ENCODE results near the gene JMJD1C. TPM values are rescaled to one million over a fixed set of nuclear protein-coding genes. Genes with fewer than 3 reads are reported as not detected.

The JMJD1C gene
- total RNA-seq, 1 experiment from 2014 or later: 91.9 TPM

DNA sequence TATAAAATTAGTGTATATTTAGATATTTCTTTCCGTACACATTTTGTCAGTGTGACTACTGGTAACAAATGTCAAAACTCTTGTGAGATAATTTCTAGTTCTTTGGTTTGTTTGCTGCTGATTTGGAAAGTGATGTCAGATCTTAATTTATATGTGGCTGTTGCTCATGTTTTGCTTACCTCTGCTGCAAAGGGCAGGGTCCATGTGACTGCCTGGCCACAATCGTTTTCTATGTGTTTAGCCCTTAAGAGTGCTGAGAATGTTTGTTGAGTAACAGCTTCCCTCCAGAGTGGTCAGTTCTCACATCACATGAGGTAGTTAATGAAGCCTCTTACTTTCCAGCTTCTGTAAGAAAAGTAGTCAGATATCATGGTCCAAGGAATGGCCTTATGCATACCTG, 328.5 kb downstream of the JMJD1C start:
- H3K27ac Mint-ChIP-seq (ENCODE audit: low read depth, unreplicated experiment): no peak overlapping the region
- no TSS peak for BruUV-seq (replicated peaks)
- POLR2A ChIA-PET: interaction anchor here (0.5 to 2.0 kb wide), 2 partner anchors 8 to 49 kb away, joined by 4 to 9 read pairs; no protein-coding TSS in a partner anchor
- H3K36me3 Mint-ChIP-seq (ENCODE audit: insufficient read depth, unreplicated experiment): peaks cover 21% of the 10 kb centered on the region
- H3K27me3 Mint-ChIP-seq (ENCODE audit: insufficient read depth, unreplicated experiment): no peaks in the 10 kb centered on the region
- H3K4me3 Mint-ChIP-seq (ENCODE audit: unreplicated experiment): no peak overlapping the region
- CTCF ChIA-PET: interaction anchor here (0.6 to 3.2 kb wide), 2 partner anchors 21 to 1300 kb away, joined by 3 to 14 read pairs; no protein-coding TSS in a partner anchor
- no peak for DNase-seq (ENCODE audit: unreplicated experiment)
- TF ChIP-seq CTCF (IDR thresholded peaks at IDR 0.05; ENCODE audit: unreplicated experiment): no peak
- H3K9me3 Mint-ChIP-seq (ENCODE audit: unreplicated experiment): no peaks in the 10 kb centered on the region
- intact Hi-C loops (cut with micrococcal nuclease): no loop called here
- H3K4me1 Mint-ChIP-seq (ENCODE audit: insufficient read depth, unreplicated experiment): peaks cover 6% of the 10 kb centered on the region

GRCh38 chr10:63133821-63134557, 331.8 kb downstream of the JMJD1C start:
- no peaks in the 10 kb centered on the region for H3K27me3 Mint-ChIP-seq (ENCODE audit: insufficient read depth, unreplicated experiment)
- TF ChIP-seq CTCF (IDR thresholded peaks at IDR 0.05; ENCODE audit: unreplicated experiment): no peak
- ChIA-PET POLR2A (interaction anchor here (0.6 to 7.8 kb wide), 24 partner anchors 8 to 1094 kb away, joined by 3 to 154 read pairs (median 4); partner anchors contain the start of genes ADO and EGR2), CTCF (interaction anchor here (0.5 to 2.4 kb wide), 10 partner anchors 12 to 697 kb away, joined by 3 to 10 read pairs (median 4); no protein-coding TSS in a partner anchor)
- intact Hi-C loops (cut with micrococcal nuclease): loop anchor here (1.0 to 2.0 kb wide), 2 partner anchors 20 to 49 kb away; no protein-coding TSS in a partner anchor
- no TSS peak for BruUV-seq (replicated peaks)
- H3K9me3 Mint-ChIP-seq (ENCODE audit: unreplicated experiment): no peaks in the 10 kb centered on the region
- peaks cover 5% of the 10 kb centered on the region for H3K36me3 Mint-ChIP-seq (ENCODE audit: insufficient read depth, unreplicated experiment)
- peak overlapping the region; percentile 86 for H3K4me3 Mint-ChIP-seq (ENCODE audit: unreplicated experiment)
- peak overlapping the region; percentile 86 for H3K27ac Mint-ChIP-seq (ENCODE audit: low read depth, unreplicated experiment)
- H3K4me1 Mint-ChIP-seq (ENCODE audit: insufficient read depth, unreplicated experiment): peaks cover 6% of the 10 kb centered on the region
- DNase-seq (ENCODE audit: unreplicated experiment): no peak

DNA sequence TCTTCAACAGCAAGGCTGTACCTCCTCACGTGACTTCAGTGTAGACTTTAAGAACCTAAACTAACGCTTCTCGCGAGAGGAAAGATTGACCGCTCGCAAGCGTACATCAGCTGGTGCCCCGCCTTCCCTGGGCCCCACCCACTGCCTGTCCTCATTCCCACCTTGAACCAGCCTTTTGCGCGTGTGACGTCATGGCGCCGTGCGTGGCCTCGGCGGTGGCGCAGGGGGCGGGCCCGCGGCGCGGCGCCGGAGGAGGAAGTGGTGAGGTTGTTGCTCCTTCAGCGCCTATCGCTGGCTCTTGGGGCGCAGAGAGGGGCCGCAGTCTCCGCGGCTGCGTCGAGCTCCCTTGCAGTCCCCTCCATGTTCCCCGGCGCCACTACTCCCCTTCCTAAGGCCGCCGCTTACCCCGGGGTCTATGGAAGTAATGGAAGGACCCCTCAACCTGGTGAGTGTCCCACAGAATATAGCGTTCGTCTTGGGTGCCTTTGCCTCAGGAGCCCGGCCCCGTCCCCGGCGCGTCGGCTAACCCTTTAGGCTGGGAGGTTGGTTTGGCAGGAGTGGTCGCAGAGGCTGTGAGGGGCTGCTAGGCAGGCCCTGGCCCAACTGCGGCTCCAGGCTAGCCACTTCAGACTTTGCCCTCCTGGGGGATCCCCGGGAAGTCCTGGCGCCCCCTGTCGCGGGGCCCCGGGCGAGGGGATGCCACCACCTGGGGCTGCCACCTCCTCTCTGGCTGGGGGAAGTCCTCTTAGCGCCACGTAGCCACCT, 332.5 kb downstream of the JMJD1C start, which contains the start of gene NRBF2:
Gene NRBF2, plus strand, starts transcription at position 273 of the 765 bp plus-strand sequence. Its CDS starts 143 bp downstream, at position 416.
- intact Hi-C loops (cut with micrococcal nuclease): loop anchor here (1.0 to 2.0 kb wide), 2 partner anchors 19 to 48 kb away; no protein-coding TSS in a partner anchor
- CTCF ChIA-PET: interaction anchor here (1.2 to 2.6 kb wide), 5 partner anchors 17 to 43 kb away, joined by 3 to 10 read pairs (median 7); no protein-coding TSS in a partner anchor

More for the DNA sequence above, 332.5 kb downstream of the JMJD1C start, which contains the start of gene NRBF2:
- Mint-ChIP-seq H3K36me3 (ENCODE audit: insufficient read depth, unreplicated experiment) (peaks cover 4% of the 10 kb centered on the region), H3K27me3 (ENCODE audit: insufficient read depth, unreplicated experiment) (no peaks in the 10 kb centered on the region), H3K9me3 (ENCODE audit: unreplicated experiment) (no peaks in the 10 kb centered on the region), H3K4me3 (ENCODE audit: unreplicated experiment) (peak within 1 kb of the TSS; percentile 86), H3K4me1 (ENCODE audit: insufficient read depth, unreplicated experiment) (peaks cover 6% of the 10 kb centered on the region), H3K27ac (ENCODE audit: low read depth, unreplicated experiment) (peak within 1 kb of the TSS; percentile 86)
- DNase-seq (ENCODE audit: unreplicated experiment): peak; percentile 98
- POLR2A ChIA-PET: interaction anchor here (0.6 to 7.8 kb wide), 26 partner anchors 8 to 902 kb away, joined by 3 to 154 read pairs (median 4); partner anchors contain the start of genes ADO and EGR2
- peak; percentile 18 for TF ChIP-seq CTCF (IDR thresholded peaks at IDR 0.05; ENCODE audit: unreplicated experiment)
- no TSS peak for BruUV-seq (replicated peaks)

All from MCF 10A (cell line).